Smooth muscle cell (in vitro differentiated cells): ENCODE results near the gene PLEKHJ1. TPM values are rescaled to one million over a fixed set of nuclear protein-coding genes. Genes with fewer than 3 reads are reported as not detected.

Experiments used
- DNase-seq: peaks from one replicate; lab custom pipeline; 2025; ENCODE audit not compliant: unreplicated experiment; lab: John Stamatoyannopoulos, UW
- H2AFZ ChIP-seq: fragments of 200-600 bp; sonication (generic); 2 replicates; pipeline ENCODE4 v1.6.0; 2016; ENCODE audit warnings: antibody characterized with exemption, low read depth, mild to moderate bottlenecking
- H3F3A ChIP-seq: fragments of 200-600 bp; sonication (generic); 2 replicates; pipeline ENCODE4 v1.6.0; 2017; ENCODE audit warnings: antibody characterized with exemption, low read depth
- H3K27ac ChIP-seq: fragments of 200-600 bp; sonication (generic); 2 replicates; pipeline ENCODE4 v1.5.1; 2016; ENCODE audit warnings: low read depth, mild to moderate bottlenecking
- H3K27me3 ChIP-seq: fragments of 200-600 bp; sonication (generic); 2 replicates; pipeline ENCODE4 v1.6.1; 2016; ENCODE audit warnings: low read depth, mild to moderate bottlenecking
- H3K36me3 ChIP-seq: fragments of 200-600 bp; sonication (generic); 2 replicates; pipeline ENCODE4 v1.5.1; 2016; ENCODE audit warnings: low read depth
- H3K4me1 ChIP-seq: fragments of 200-600 bp; sonication (generic); 2 replicates; pipeline ENCODE4 v1.5.1; 2016; ENCODE audit warnings: low read depth
- H3K4me2 ChIP-seq: fragments of 200-600 bp; sonication (generic); 2 replicates; pipeline ENCODE4 v1.6.0; 2016; ENCODE audit warnings: mild to moderate bottlenecking
- H3K4me3 ChIP-seq: fragments of 200-600 bp; sonication (generic); 2 replicates; pipeline ENCODE4 v1.5.1; 2016; ENCODE audit warnings: mild to moderate bottlenecking
- H3K79me2 ChIP-seq: fragments of 200-600 bp; sonication (generic); 2 replicates; pipeline ENCODE4 v1.6.0; 2016; ENCODE audit warnings: low read depth, mild to moderate bottlenecking
- H3K9ac ChIP-seq: fragments of 200-600 bp; sonication (generic); 2 replicates; pipeline ENCODE4 v1.6.0; 2016; ENCODE audit warnings: low read depth
- H3K9me3 ChIP-seq: fragments of 200-600 bp; sonication (generic); replicated peaks from 2 replicates; pipeline ENCODE4 v1.5.1; 2016; ENCODE audit warnings: low read depth
- H4K20me1 ChIP-seq: fragments of 200-600 bp; sonication (generic); 2 replicates; pipeline ENCODE4 v1.6.0; 2016; ENCODE audit warnings: low read depth
- WGBS: methylation state at CpG from one replicate; pipeline ENCODE4 v1.1.7; 2016; ENCODE audit warnings: low lambda C conversion rate; 5-methylcytosine and 5-hydroxymethylcytosine counted together
- polyA plus RNA-seq: library from polyadenylated mRNA; unstranded; fragments of >200 nt; fragmentation: Nextera tagmentation; extraction: Ambion mirVana; gene quantifications from 2 replicates; pipeline ENCODE4 v1.2.1, GENCODE V29; 2016
- total RNA-seq: library from RNA; depleted of rRNA; stranded (reverse); fragments of >200 nt; gene quantifications from 2 replicates; pipeline ENCODE4 v1.2.3, GENCODE V29; 2014
- TF ChIP-seq, protein P1 (sequence below): fragments of 200-600 bp; sonication (generic); IDR thresholded peaks from 2 replicates; pipeline ENCODE4 v1.5.1; 2017; ENCODE audit warnings: borderline replicate concordance, mild to moderate bottlenecking, antibody characterized with exemption; ENCODE audit not compliant: insufficient read depth, poor library complexity, severe bottlenecking

Gene PLEKHJ1
- total and polyA plus RNA-seq, 2 experiments from 2014 or later: 38.6 to 76.5 TPM

DNA sequence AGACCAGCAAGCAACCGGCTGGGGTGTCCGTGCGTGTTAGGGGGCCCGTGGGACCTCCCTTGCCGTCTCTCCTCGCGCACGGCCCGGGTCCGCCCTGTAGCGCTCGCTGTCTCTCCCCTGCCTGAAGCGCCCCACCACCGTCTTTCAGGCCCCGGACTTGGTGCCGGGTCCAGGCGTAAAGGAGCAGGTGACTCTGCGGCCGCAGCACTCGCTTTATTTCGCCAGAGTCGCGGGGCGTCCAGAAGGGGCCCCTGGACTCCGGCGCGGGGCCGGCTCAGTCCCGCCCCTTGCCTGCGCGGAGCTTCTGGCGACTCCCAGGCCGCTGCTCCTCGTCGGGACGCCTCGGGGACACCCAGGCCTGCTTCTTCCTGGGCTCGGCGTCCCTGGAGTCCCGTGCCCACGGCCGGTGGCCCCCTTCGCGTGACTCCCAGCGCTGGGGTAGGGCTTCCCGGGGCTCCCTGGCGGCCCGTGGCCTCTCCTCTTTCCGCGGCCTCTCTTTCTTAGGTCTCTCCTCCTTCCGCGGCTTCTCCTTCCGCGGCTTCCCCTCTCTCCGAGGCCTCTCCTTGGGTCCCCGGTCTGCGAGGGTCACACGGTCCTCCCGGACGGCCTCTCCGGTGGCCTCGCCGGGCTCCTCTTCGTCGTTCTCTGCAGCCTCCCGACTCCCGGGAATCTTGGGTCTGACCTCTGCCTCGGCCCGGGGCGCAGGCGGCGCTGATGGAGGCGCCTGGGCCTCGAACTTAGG, 16.1 kb upstream of the PLEKHJ1 start:
- H3F3A ChIP-seq: no peaks in the 10 kb centered on the region
- H3K4me1 ChIP-seq: peaks cover 7% of the 10 kb centered on the region
- TF ChIP-seq, protein P1, sequence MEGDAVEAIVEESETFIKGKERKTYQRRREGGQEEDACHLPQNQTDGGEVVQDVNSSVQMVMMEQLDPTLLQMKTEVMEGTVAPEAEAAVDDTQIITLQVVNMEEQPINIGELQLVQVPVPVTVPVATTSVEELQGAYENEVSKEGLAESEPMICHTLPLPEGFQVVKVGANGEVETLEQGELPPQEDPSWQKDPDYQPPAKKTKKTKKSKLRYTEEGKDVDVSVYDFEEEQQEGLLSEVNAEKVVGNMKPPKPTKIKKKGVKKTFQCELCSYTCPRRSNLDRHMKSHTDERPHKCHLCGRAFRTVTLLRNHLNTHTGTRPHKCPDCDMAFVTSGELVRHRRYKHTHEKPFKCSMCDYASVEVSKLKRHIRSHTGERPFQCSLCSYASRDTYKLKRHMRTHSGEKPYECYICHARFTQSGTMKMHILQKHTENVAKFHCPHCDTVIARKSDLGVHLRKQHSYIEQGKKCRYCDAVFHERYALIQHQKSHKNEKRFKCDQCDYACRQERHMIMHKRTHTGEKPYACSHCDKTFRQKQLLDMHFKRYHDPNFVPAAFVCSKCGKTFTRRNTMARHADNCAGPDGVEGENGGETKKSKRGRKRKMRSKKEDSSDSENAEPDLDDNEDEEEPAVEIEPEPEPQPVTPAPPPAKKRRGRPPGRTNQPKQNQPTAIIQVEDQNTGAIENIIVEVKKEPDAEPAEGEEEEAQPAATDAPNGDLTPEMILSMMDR: no peak
- H3K27ac ChIP-seq: no peak overlapping the region
- peaks cover 31% of the 10 kb centered on the region for H4K20me1 ChIP-seq
- no peak overlapping the region for H3K4me3 ChIP-seq
- whole genome bisulfite sequencing: 92% methylated on average over 68 of the region's 74 CpGs
- H3K79me2 ChIP-seq: no peaks in the 10 kb centered on the region
- H3K4me2 ChIP-seq: no peak overlapping the region
- no peaks in the 10 kb centered on the region for H3K36me3 ChIP-seq
- H2AFZ ChIP-seq: no peak overlapping the region
- no peaks in the 10 kb centered on the region for H3K9me3 ChIP-seq
- DNase-seq: no peak
- no peak overlapping the region for H3K9ac ChIP-seq
- peaks cover 22% of the 10 kb centered on the region for H3K27me3 ChIP-seq

DNA sequence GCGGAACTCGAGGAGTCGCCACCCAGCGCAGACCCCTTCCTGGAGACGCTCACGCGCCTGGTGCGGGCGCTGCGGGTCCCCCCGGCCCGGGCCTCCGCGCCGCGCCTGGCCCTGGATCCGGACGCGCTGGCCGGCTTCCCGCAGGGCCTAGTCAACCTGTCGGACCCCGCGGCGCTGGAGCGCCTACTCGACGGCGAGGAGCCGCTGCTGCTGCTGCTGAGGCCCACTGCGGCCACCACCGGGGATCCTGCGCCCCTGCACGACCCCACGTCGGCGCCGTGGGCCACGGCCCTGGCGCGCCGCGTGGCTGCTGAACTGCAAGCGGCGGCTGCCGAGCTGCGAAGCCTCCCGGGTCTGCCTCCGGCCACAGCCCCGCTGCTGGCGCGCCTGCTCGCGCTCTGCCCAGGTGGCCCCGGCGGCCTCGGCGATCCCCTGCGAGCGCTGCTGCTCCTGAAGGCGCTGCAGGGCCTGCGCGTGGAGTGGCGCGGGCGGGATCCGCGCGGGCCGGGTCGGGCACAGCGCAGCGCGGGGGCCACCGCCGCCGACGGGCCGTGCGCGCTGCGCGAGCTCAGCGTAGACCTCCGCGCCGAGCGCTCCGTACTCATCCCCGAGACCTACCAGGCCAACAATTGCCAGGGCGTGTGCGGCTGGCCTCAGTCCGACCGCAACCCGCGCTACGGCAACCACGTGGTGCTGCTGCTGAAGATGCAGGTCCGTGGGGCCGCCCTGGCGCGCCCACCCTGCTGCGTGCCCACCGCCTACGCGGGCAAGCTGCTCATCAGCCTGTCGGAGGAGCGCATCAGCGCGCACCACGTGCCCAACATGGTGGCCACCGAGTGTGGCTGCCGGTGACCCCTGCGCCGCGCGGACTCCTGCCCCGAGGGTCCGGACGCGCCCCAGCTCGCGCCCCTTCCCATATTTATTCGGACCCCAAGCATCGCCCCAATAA, 15.3 kb upstream of the PLEKHJ1 start:
- peaks cover 40% of the 10 kb centered on the region for H4K20me1 ChIP-seq
- H3K4me2 ChIP-seq: no peak overlapping the region
- 99% methylated on average over 99 of the region's 125 CpGs for WGBS
- no peak for DNase-seq
- TF ChIP-seq, protein P1: no peak
- H3K4me3 ChIP-seq: no peak overlapping the region
- no peak overlapping the region for H2AFZ ChIP-seq
- H3K27me3 ChIP-seq: peaks cover 22% of the 10 kb centered on the region
- H3K4me1 ChIP-seq: peaks cover 7% of the 10 kb centered on the region
- no peaks in the 10 kb centered on the region for H3K9me3 ChIP-seq
- H3K27ac ChIP-seq: no peak overlapping the region
- H3K36me3 ChIP-seq: no peaks in the 10 kb centered on the region
- no peak overlapping the region for H3K9ac ChIP-seq
- H3K79me2 ChIP-seq: no peaks in the 10 kb centered on the region
- H3F3A ChIP-seq: no peaks in the 10 kb centered on the region

DNA sequence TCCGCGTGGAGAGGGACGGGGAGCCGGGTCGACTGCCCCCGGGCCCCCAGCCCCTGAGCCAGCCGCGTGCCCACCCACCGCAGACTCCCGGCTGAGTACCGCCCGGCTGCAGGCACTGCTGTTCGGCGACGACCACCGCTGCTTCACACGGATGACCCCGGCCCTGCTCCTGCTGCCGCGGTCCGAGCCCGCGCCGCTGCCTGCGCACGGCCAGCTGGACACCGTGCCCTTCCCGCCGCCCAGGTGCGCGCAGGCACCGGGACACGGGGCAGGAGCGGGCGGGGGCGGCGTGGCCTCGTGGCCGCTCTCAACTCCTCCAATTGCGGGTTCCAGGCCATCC, 14.6 kb upstream of the PLEKHJ1 start:
- H3K36me3 ChIP-seq: no peaks in the 10 kb centered on the region
- no peaks in the 10 kb centered on the region for H3K79me2 ChIP-seq
- no peak overlapping the region for H3K9ac ChIP-seq
- no peak overlapping the region for H3K4me2 ChIP-seq
- DNase-seq: no peak
- H3K27ac ChIP-seq: no peak overlapping the region
- H3K27me3 ChIP-seq: peaks cover 22% of the 10 kb centered on the region
- H2AFZ ChIP-seq: no peak overlapping the region
- peaks cover 46% of the 10 kb centered on the region for H4K20me1 ChIP-seq
- WGBS: 97% methylated on average over 29 of the region's 40 CpGs
- H3F3A ChIP-seq: no peaks in the 10 kb centered on the region
- peaks cover 7% of the 10 kb centered on the region for H3K4me1 ChIP-seq
- no peaks in the 10 kb centered on the region for H3K9me3 ChIP-seq
- TF ChIP-seq, protein P1: no peak
- no peak overlapping the region for H3K4me3 ChIP-seq
